Measurements from ENCODE around the gene MTAP.

- TF ChIP-seq EP300 (IDR thresholded peaks at IDR 0.05) (no peak), CTCF (IDR thresholded peaks at IDR 0.05) (no peak)
Observed at GRCh38 chr9:21840647-21841046, 38.2 kb downstream of the MTAP start.
